HepG2 (cell line): ENCODE measurements around the gene CCDC85C. TPM values are rescaled to one million over a fixed set of nuclear protein-coding genes. Genes with fewer than 3 reads are reported as not detected.

Source experiments
- ATAC-seq: fragments of 200-7000 bp; cut with Tn5 transposase; 3 replicates; pipeline ENCODE4 v1.9.1; 2020; ENCODE audit warnings: mild to moderate bottlenecking, moderate library complexity
- BruUV-seq: library from RNA; stranded (reverse); fragments of 400-500 nt; replicated peaks from 2 replicates; lab custom pipeline; 2021; lab: Mats Ljungman, UMichigan
- CTCF ChIA-PET: fragments of 300-600 bp; formaldehyde crosslinking; extraction: SDS; loops from one replicate; lab custom pipeline; 2021; ENCODE audit warnings: low total read pairs, inconsistent platforms, low intra/inter-chr PET ratio; lab: Yijun Ruan, JAX
- POLR2A ChIA-PET: fragments of 350-600 bp; sonication (Branson Sonifier 250); formaldehyde crosslinking; loops from one replicate; lab custom pipeline; 2020; ENCODE audit warnings: antibody characterized with exemption, inconsistent platforms; lab: Yijun Ruan, JAX
- DNase-seq: peaks from one replicate; pipeline ENCODE4 v3.0.0-alpha.2; 2015; ENCODE audit warnings: low spot score
- FAIRE-seq: peaks from 3 replicates; lab custom pipeline; 2011; peaks lifted over from hg19 to GRCh38; lab: Jason Lieb, UNC
- H2AFZ ChIP-seq: one replicate; pipeline ENCODE4 v1.6.1; 2011; ENCODE audit warnings: low read length, inconsistent platforms
- H3K27ac ChIP-seq: fragments of 300-600 bp; 3 replicates; pipeline ENCODE4 v1.8.0; 2011; ENCODE audit warnings: mixed run types, mild to moderate bottlenecking, mixed read lengths, low read length, inconsistent platforms; ENCODE audit not compliant: insufficient read depth; ENCODE audit errors: extremely low read length
- H3K27me3 ChIP-seq, 2 experiments: fragments of 200-600 bp in 1 of 2; 2 replicates in 1 of 2; 3 replicates in 1 of 2; pipeline versions ENCODE4 v1.6.0 to v1.8.0; 2011; ENCODE audit warnings: low read length in 2 of 2, mild to moderate bottlenecking in 2 of 2, moderate library complexity in 2 of 2, inconsistent platforms in 1 of 2; ENCODE audit not compliant: insufficient read depth in 2 of 2, control insufficient read depth in 1 of 2
- H3K36me3 ChIP-seq, 2 experiments: fragments of 200-600 bp in 1 of 2; replicated peaks in 1 of 2; 2 replicates in 1 of 2; 3 replicates in 1 of 2; pipeline versions ENCODE4 v1.5.1 to v1.8.0; 2011; ENCODE audit warnings: low read length in 2 of 2, inconsistent platforms in 1 of 2; ENCODE audit not compliant: insufficient read depth in 2 of 2, control insufficient read depth in 1 of 2
- H3K4me1 ChIP-seq: 2 replicates; pipeline ENCODE4 v1.5.1; 2012; ENCODE audit warnings: low read length, inconsistent platforms; ENCODE audit not compliant: insufficient read depth
- H3K4me2 ChIP-seq: 2 replicates; pipeline ENCODE4 v1.6.0; 2011; ENCODE audit warnings: low read depth, low read length, inconsistent platforms
- H3K4me3 ChIP-seq, 3 experiments: fragments of 200-600 bp in 1 of 3; sonication (generic), shearing (Covaris generic) in 1 of 3; replicated peaks in 1 of 3; 2 replicates each; pipeline ENCODE4 v1.5.1; 2011 to 2016; ENCODE audit warnings: low read length in 3 of 3, inconsistent platforms in 2 of 3, low read depth in 2 of 3, mild to moderate bottlenecking in 2 of 3, control low read depth in 1 of 3, mixed read lengths in 1 of 3; ENCODE audit not compliant: insufficient read depth in 1 of 3
- H3K79me2 ChIP-seq: one replicate; pipeline ENCODE4 v1.6.1; 2011; ENCODE audit warnings: low read length, inconsistent platforms; ENCODE audit not compliant: insufficient read depth
- H3K9ac ChIP-seq: 2 replicates; pipeline ENCODE4 v1.6.0; 2011; ENCODE audit warnings: mild to moderate bottlenecking, low read depth, low read length, inconsistent platforms; ENCODE audit not compliant: insufficient read depth
- H3K9me3 ChIP-seq: 2 replicates; pipeline ENCODE4 v1.5.1; 2012; ENCODE audit warnings: mild to moderate bottlenecking, low read length
- H4K20me1 ChIP-seq: 2 replicates; pipeline ENCODE4 v1.6.0; 2011; ENCODE audit warnings: inconsistent platforms, mild to moderate bottlenecking, low read length, moderate library complexity; ENCODE audit not compliant: insufficient read depth
- ARID2 ChIP-seq: sonication (generic); formaldehyde crosslinking; IDR thresholded peaks from 2 replicates; pipeline ENCODE4 v1.8.1; 2022; ENCODE audit warnings: mild to moderate bottlenecking, missing genetic modification reagents, borderline replicate concordance
- DMAP1 ChIP-seq: IDR thresholded peaks from 2 replicates; pipeline ENCODE4 v1.6.1; 2016
- IRF9 ChIP-seq: sonication (generic); formaldehyde crosslinking; IDR thresholded peaks from 2 replicates; pipeline ENCODE4 v1.8.0; 2022; ENCODE audit warnings: missing genetic modification reagents, mild to moderate bottlenecking, borderline replicate concordance
- KDM1A ChIP-seq: IDR thresholded peaks from 2 replicates; pipeline ENCODE4 v1.6.1; 2016; ENCODE audit warnings: missing compliant biosample characterization
- SRY ChIP-seq: sonication (generic); formaldehyde crosslinking; IDR thresholded peaks from 2 replicates; pipeline ENCODE4 v1.8.0; 2022; ENCODE audit warnings: mild to moderate bottlenecking, missing genetic modification reagents
- ZNF142 ChIP-seq: sonication (generic); formaldehyde crosslinking; IDR thresholded peaks from 2 replicates; pipeline ENCODE4 v1.4.0; 2020; ENCODE audit warnings: missing genetic modification reagents
- ZNF329 ChIP-seq: sonication (generic); formaldehyde crosslinking; IDR thresholded peaks from 2 replicates; pipeline ENCODE4 v1.9.0; 2021; ENCODE audit warnings: low read depth, mild to moderate bottlenecking, missing genetic modification reagents
- ZNF33A ChIP-seq: sonication (generic); formaldehyde crosslinking; IDR thresholded peaks from 2 replicates; pipeline ENCODE4 v1.5.1; 2020; ENCODE audit warnings: missing genetic modification reagents, mild to moderate bottlenecking, moderate library complexity, borderline replicate concordance
- ZNF503 ChIP-seq: sonication (generic); formaldehyde crosslinking; IDR thresholded peaks from 2 replicates; pipeline ENCODE4 v1.4.0; 2020; ENCODE audit warnings: missing genetic modification reagents
- ZNF709 ChIP-seq: sonication (generic); formaldehyde crosslinking; IDR thresholded peaks from 2 replicates; pipeline ENCODE4 v1.5.0; 2020; ENCODE audit warnings: mild to moderate bottlenecking, missing genetic modification reagents
- ZNF891 ChIP-seq: sonication (generic); formaldehyde crosslinking; IDR thresholded peaks from 2 replicates; pipeline ENCODE4 v1.5.0; 2020; ENCODE audit warnings: mild to moderate bottlenecking, missing genetic modification reagents
- WGBS: methylation state at CpG from one replicate; pipeline ENCODE4 v1.1.6; 2017; ENCODE audit warnings: low lambda C conversion rate; 5-methylcytosine and 5-hydroxymethylcytosine counted together
- in situ Hi-C: cut with HindIII; loops from 2 replicates; pipeline ENCODE4 v1.10.0; 2017; ENCODE audit warnings: low pct_unique_long_range_greater_than_20kb; ENCODE audit not compliant: extremely low pct_ligation_motif_present
- intact Hi-C: fragments of 100-400 bp; cut with micrococcal nuclease; formaldehyde crosslinking; loops from one replicate; pipeline ENCODE4 v1.10.0; 2022; ENCODE audit not compliant: unreplicated experiment
- polyA plus RNA-seq, 8 experiments: library from polyadenylated mRNA; depleted of rRNA in 3 of 8; stranded (reverse) in 7 of 8; unstranded in 1 of 8; fragments of >200 nt; fragmentation: Illumina TruSeq in 4 of 8; extraction: Trizol in 4 of 8; gene quantifications; 2 replicates each; pipeline versions ENCODE4 v1.2.1 to v1.2.3, GENCODE V29; 2011 to 2016; ENCODE audit warnings: low read depth in 4 of 8, missing spikeins in 1 of 8, mixed read lengths in 1 of 8; ENCODE audit not compliant: insufficient read depth in 1 of 8
- total RNA-seq, 5 experiments: library from RNA; depleted of rRNA; stranded (reverse); fragments of >200 nt; fragmentation: Illumina TruSeq; extraction: Trizol; gene quantifications; 2 replicates each; pipeline ENCODE4 v1.2.3, GENCODE V29; 2016; ENCODE audit warnings: low read depth in 1 of 5

The CCDC85C gene
- total and polyA plus RNA-seq, 2 of the 13 experiments (the other 11 are each of a cell fraction or from before 2014, with no cell fraction given), result 18.8 to 43.8 TPM

GRCh38 chr14:99481745-99482099 is 122.3 kb downstream of the CCDC85C start:
- peak overlapping the region; percentile 89 to 97 (median 93) for H3K4me3 ChIP-seq
- H3K27me3 ChIP-seq, result no peaks in the 10 kb centered on the region; a peak in 1 of 5 replicates
- peaks cover 89% of the 10 kb centered on the region for H3K79me2 ChIP-seq
- peak overlapping the region; percentile 93 for H3K9ac ChIP-seq
- H2AFZ ChIP-seq, result no peak overlapping the region
- H3K4me2 ChIP-seq, result peak overlapping the region; percentile 83
- intact Hi-C loops (no loop called here), in situ Hi-C loops (no loop called here)
- FAIRE-seq (no peak), ATAC-seq (no peak), DNase-seq (no peak)
- peaks cover 52% of the 10 kb centered on the region for H3K4me1 ChIP-seq
- ChIA-PET CTCF (no interaction called here), POLR2A (interaction anchor here (1.0 to 1.2 kb wide), 5 partner anchors 74 to 489 kb away, joined by 3 to 8 read pairs (median 4); partner anchors contain the start of genes CCDC85C and CYP46A1)
- peaks cover 54% of the 10 kb centered on the region for H4K20me1 ChIP-seq
- H3K9me3 ChIP-seq, result no peaks in the 10 kb centered on the region
- peak overlapping the region; percentile 90 for H3K27ac ChIP-seq
- H3K36me3 ChIP-seq, result no peaks in the 10 kb centered on the region; a peak in 1 of 5 replicates
- 1% methylated on average over 9 of the region's 17 CpGs for WGBS
- BruUV-seq, result no TSS peak
- TF ChIP-seq ZNF329 (CRISPR knock-in tag) (0 out of 2 replicates have a peak, but pooled peaks have one; percentile 25), SRY (CRISPR knock-in tag) (0 out of 2 replicates have a peak, but pooled peaks have one; percentile 1), ZNF891 (CRISPR knock-in tag) (0 out of 2 replicates have a peak, but pooled peaks have one; percentile 4), DMAP1 (CRISPR knock-in tag) (0 out of 2 replicates have a peak, but pooled peaks have one; percentile 14), ZNF33A (CRISPR knock-in tag) (no peak), ARID2 (CRISPR knock-in tag) (no peak), KDM1A (CRISPR knock-in tag) (no peak), ZNF709 (CRISPR knock-in tag) (0 out of 2 replicates have a peak, but pooled peaks have one; percentile 8), ZNF142 (0 out of 2 replicates have a peak, but pooled peaks have one; percentile 18), ZNF503 (CRISPR knock-in tag) (no peak), IRF9 (CRISPR knock-in tag) (peak; percentile 21; the same call in 1 of the 2 replicates)
